Neural crest cell (in vitro differentiated cells): Measurements from ENCODE around the gene DNAJC15. TPM values are rescaled to one million over a fixed set of nuclear protein-coding genes. Genes with fewer than 3 reads are reported as not detected.

Experiments used
- DNase-seq: peaks from one replicate; pipeline ENCODE4 v3.0.0; 2021; ENCODE audit warnings: low read depth, mixed read lengths, low spot score
- H3K27ac Mint-ChIP-seq: one replicate; pipeline ENCODE4 v1.8.0; 2021; ENCODE audit warnings: mild to moderate bottlenecking, mixed read lengths; ENCODE audit not compliant: unreplicated experiment
- H3K27me3 Mint-ChIP-seq: 2 replicates; pipeline ENCODE4 v1.8.0; 2021; ENCODE audit warnings: low read depth, mild to moderate bottlenecking, mixed read lengths
- H3K36me3 Mint-ChIP-seq: 2 replicates; pipeline ENCODE4 v1.8.0; 2021; ENCODE audit warnings: low read depth, mild to moderate bottlenecking, mixed read lengths
- H3K4me1 Mint-ChIP-seq: 2 replicates; pipeline ENCODE4 v1.8.0; 2021; ENCODE audit warnings: mixed read lengths
- H3K4me3 Mint-ChIP-seq: one replicate; pipeline ENCODE4 v1.8.0; 2021; ENCODE audit warnings: mild to moderate bottlenecking, mixed read lengths
- H3K9me3 Mint-ChIP-seq: 2 replicates; pipeline ENCODE4 v1.8.0; 2021; ENCODE audit warnings: mixed read lengths
- CTCF ChIP-seq: fragments of 200-600 bp; sonication (generic); conservative IDR thresholded peaks from 2 replicates; pipeline ENCODE4 v1.5.0; 2021; ENCODE audit warnings: antibody characterized with exemption, mild to moderate bottlenecking
- total RNA-seq: library from RNA; stranded (reverse); gene quantifications from 2 replicates; pipeline ENCODE4 v1.2.1, GENCODE V29; 2021

DNAJC15 gene
- total RNA-seq, 1 donor from 2014 or later: 14.7 TPM

- no peak for DNase-seq
- peaks cover 18% of the 10 kb centered on the region for H3K36me3 Mint-ChIP-seq
- no peak overlapping the region for H3K27ac Mint-ChIP-seq
- peaks cover 3% of the 10 kb centered on the region for H3K9me3 Mint-ChIP-seq
- H3K4me3 Mint-ChIP-seq: no peak overlapping the region
- H3K27me3 Mint-ChIP-seq: no peaks in the 10 kb centered on the region
- H3K4me1 Mint-ChIP-seq: no peaks in the 10 kb centered on the region
- TF ChIP-seq CTCF: no peak
These were observed 71.5 kb downstream of the DNAJC15 start for GRCh38 chr13:43094901-43095300.

- no peak for DNase-seq
- peaks cover 23% of the 10 kb centered on the region for H3K36me3 Mint-ChIP-seq
- no peak overlapping the region for H3K27ac Mint-ChIP-seq
- no peak for TF ChIP-seq CTCF
- peaks cover 6% of the 10 kb centered on the region for H3K9me3 Mint-ChIP-seq
- H3K27me3 Mint-ChIP-seq: no peaks in the 10 kb centered on the region
- H3K4me3 Mint-ChIP-seq: no peak overlapping the region
- no peaks in the 10 kb centered on the region for H3K4me1 Mint-ChIP-seq
These were observed 72.7 kb downstream of the DNAJC15 start for GRCh38 chr13:43095771-43096719.

- peaks cover 18% of the 10 kb centered on the region for H3K36me3 Mint-ChIP-seq
- DNase-seq: no peak
- H3K4me1 Mint-ChIP-seq: no peaks in the 10 kb centered on the region
- no peak for TF ChIP-seq CTCF
- no peak overlapping the region for H3K4me3 Mint-ChIP-seq
- peaks cover 13% of the 10 kb centered on the region for H3K9me3 Mint-ChIP-seq
- H3K27me3 Mint-ChIP-seq: no peaks in the 10 kb centered on the region
- no peak overlapping the region for H3K27ac Mint-ChIP-seq
These were observed 77.3 kb downstream of the DNAJC15 start for GRCh38 chr13:43100667-43101066.

- H3K27ac Mint-ChIP-seq: no peak overlapping the region
- H3K27me3 Mint-ChIP-seq: no peaks in the 10 kb centered on the region
- peaks cover 14% of the 10 kb centered on the region for H3K36me3 Mint-ChIP-seq
- peaks cover 13% of the 10 kb centered on the region for H3K9me3 Mint-ChIP-seq
- TF ChIP-seq CTCF: no peak
- H3K4me1 Mint-ChIP-seq: peaks cover 4% of the 10 kb centered on the region
- H3K4me3 Mint-ChIP-seq: no peak overlapping the region
- DNase-seq: no peak
These were observed 78.9 kb downstream of the DNAJC15 start for GRCh38 chr13:43102304-43102703.

- Mint-ChIP-seq H3K9me3 (no peaks in the 10 kb centered on the region), H3K27me3 (no peaks in the 10 kb centered on the region), H3K4me3 (no peak overlapping the region), H3K4me1 (peaks cover 4% of the 10 kb centered on the region), H3K27ac (no peak overlapping the region), H3K36me3 (no peaks in the 10 kb centered on the region)
- no peak for DNase-seq
- no peak for TF ChIP-seq CTCF
These were observed 84.4 kb downstream of the DNAJC15 start for GRCh38 chr13:43107780-43108179.
